NCI-H524 treated with DMSO at 0.1 percent for 48 hours (cell line): ENCODE results near the gene ACAD9.
"Not testable (repeated sequence)": the region's sequence is repeated elsewhere in the genome, so short reads cannot be mapped to it uniquely, and the experiment has no call there.

Experiments used
- DNase-seq: peaks from one replicate; lab custom pipeline; 2025; lab: John Stamatoyannopoulos, UW

The ACAD9 gene

GRCh38 chr3:128879125-128879969 lies at the start of gene ACAD9:
Gene ACAD9, plus strand, starts transcription at chr3:128879620. Its CDS starts 72 bp downstream, at chr3:128879692.
- peak; percentile 87 for DNase-seq

DNA sequence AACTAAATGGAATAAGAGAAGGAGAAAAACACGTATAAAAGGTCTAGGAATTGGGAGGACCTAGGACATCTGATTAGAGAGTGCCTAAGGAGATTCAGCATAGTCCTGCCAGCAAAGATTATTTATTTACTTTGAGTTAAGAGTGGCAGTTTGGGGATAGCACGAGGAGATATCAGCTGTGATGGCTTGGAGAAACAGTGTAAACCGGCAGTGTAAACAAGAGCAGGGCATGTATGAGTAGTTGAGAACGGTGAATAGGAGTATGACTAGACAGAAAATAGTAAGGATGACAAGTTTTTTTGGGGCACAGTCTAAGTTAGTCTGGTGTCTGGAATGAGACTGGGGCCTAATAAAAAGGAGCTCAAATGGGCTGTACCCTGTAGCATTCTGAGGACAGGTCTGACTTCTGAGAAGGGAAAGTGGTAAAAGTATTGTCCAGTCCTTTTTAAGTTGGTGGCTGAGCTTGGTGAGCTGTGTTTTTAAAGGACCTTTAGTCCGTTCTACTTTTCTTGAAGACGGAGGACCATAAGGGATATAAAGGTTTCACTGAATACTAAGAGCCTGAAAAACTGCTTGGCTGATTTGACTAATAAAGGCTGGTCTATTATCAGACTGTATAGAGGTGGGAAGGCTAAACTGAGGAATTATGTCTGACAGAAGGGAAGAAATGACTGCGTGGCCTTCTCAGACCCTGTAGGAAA lies 49.3 kb upstream of the ACAD9 start:
- not testable (repeated sequence) for DNase-seq

- not testable (repeated sequence) for DNase-seq
Measured at GRCh38 chr3:128830762-128831161, 48.7 kb upstream of the ACAD9 start.

- DNase-seq, result not testable (repeated sequence)
Measured at GRCh38 chr3:128832979-128833378, 46.4 kb upstream of the ACAD9 start.

DNA sequence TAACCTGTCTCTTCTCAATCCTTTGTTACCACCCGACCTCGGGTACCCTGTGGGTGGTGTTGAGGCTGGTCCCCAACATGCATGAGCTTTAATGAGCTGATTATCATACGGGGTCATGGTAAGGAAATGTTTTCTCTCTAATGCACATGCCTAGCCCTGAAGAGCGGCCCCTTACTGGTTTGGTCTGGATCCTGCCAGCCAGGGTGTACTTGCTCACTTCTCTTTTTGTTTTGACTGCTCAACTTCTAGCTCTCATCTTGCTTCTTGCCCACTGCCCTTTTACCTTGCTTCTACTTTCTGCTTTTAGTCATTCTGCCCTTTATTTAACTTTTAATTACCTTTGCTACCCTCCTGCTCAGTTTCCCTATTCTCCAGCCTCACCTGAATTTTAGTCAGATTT lies 44.3 kb upstream of the ACAD9 start:
- DNase-seq, result no peak

GRCh38 chr3:128841926-128842920 lies 37.2 kb upstream of the ACAD9 start:
- no peak for DNase-seq

DNA sequence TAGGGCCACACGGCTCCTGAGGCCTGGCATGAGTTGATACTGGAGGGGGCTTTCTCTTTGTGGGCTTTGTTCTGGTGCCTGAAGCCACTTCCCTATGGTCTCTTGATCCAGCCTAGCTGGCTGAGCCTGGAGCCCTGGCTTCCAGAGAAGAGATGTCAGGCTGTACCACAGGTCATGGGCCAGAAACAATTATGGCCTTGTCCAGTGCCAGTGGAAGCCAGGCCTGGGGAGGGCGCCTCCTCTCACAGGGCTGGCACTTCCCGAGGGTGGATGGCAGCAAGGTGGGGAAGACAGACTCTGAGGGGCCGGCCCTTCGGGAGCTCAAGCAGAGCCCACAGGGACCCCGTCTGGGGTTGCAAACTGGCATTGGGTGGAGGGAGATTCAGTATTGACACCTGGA lies 34.9 kb upstream of the ACAD9 start:
- no peak for DNase-seq

- DNase-seq, result no peak
Measured at GRCh38 chr3:128845119-128845777, 34.2 kb upstream of the ACAD9 start.

DNA sequence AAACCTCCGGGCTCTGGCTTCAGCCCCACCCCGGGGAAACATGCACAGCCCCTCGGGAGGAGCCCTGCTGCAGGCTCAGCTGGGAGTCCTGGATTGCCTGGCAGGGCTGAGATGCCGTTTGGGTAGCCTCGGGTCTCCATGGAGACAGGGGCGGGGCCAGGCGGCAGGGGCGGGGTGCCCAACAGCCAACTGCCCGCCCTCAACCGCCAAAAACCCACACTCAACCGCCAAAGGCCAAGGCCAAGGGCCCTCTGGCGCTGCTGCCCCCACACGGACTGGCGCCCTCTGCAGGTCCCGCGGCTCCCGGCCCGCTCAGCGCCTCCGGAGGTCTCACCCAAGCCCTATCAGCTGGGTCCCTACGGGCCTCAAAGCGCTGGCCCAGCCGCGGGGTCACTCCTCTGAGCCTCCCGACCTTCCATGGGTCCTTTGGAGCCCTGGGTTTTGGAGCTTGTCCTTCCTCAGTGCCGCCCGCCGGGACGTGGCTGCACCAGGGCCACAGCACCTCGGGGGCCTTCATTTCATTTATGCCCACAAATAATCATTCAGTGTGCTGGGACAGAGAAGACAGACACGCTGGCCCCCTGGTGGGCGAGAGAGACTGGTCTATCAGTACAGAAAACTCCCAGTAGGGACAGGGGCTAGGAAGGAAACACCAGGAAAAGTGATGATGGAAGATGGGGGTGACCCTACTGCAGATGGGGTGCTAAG lies 33.5 kb upstream of the ACAD9 start:
- peak; percentile 58 for DNase-seq

- no peak for DNase-seq
Measured at GRCh38 chr3:128846486-128846891, 32.9 kb upstream of the ACAD9 start.

DNA sequence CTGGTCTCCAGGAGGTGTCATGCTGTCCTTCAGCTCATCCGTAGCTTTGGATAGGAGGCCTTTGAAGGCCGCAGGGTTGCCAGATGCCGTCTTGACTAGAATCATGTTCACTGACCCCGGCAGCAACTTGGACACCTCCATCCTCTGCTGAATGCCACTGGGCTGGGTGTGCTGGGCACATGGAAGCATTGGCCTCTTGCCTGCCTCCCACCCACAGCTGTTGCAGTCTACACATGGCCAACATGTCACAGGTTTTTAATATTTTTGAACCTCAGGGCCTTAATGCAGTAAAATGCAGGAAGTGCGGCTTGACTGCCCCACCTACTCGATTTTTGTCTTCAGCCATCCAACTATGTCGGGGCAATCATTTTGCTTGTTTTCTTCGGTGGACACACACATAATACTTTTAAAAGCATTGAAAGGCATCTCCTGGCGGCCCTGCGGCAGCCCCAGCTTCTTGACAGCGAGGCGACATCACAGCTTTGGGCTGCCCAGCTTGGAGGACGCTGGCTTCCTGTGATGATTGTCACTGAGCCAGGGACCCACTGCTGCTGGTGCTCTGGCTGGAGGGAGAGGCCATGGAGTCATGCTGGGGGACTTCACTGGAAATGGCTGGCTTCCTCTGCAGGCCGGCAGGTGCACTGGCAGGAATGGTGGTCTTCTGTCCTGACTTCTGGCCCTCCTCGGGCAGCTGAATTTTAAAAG lies 31.6 kb upstream of the ACAD9 start:
- DNase-seq, result no peak

DNA sequence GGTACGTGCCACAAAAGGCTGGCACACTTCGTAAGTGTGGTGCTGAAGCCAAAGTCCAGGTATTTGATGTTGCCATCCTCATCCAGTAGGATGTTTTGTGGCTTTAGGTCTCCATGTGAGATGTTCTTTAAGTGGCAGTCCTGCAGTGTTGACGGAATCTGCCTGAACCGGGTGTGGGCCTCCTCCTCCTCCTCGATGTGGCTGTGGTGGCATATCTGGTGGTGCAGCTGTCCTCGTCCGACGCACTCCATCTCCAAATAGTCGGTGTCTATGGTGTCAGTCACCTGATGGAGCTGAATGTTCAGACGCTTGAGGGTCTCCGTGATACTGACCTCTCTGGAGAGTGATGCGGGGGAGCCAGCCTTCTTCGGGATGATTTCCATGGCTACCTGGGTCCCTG lies 30.5 kb upstream of the ACAD9 start:
- DNase-seq, result no peak

DNA sequence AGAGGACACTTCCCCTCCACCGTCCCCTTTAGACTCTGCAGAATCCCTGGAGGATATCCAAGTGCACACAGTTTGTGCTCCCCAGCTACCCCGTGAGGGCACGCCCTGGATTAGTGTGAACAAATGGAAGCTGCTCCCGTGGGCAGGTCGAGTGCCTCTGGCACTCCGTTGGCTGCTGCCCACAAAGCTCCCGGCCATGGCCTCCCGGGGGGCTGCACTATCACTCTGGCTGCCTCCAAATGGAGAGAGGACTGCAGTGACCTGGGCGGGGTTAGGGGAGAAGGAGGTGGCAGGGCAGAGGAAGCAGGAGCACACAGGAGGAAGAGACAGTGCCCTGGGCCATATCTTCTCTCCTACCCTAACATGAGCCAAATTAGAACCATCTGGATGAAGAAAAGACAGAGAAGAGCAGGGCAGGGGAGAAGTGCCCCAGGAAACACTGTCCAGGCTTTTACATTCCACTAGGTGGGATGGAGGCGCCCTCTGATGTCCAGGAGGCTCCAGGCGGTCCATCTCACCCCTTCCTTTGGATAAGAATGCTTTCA lies 29.4 kb upstream of the ACAD9 start:
- no peak for DNase-seq

- no peak for DNase-seq
Measured at GRCh38 chr3:128850544-128850943, 28.9 kb upstream of the ACAD9 start.

- no peak for DNase-seq
Measured at GRCh38 chr3:128851601-128852000, 27.8 kb upstream of the ACAD9 start.

DNA sequence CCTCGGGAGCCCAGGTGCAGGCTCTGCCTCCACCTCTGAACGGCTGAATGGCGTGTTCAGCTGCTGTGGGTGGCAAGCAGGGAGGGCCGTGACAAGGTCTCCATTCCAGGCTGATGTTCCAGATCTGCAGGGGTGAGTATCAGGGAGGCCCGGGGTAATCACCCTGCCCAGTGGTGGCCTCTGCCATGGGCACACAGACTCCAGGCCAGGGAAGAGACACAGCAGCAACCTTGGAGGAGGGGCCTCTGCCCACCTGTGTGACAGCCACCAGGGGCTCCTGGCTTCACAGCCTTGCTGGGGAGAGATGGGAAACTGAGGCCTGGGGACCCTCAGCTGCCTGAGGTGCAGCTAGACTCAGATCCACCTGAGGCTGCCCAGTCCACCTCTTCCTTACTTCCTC lies 25.6 kb upstream of the ACAD9 start:
- no peak for DNase-seq

- no peak for DNase-seq
Measured at GRCh38 chr3:128854475-128854874, 24.9 kb upstream of the ACAD9 start.

- DNase-seq, result no peak
Measured at GRCh38 chr3:128855569-128855968, 23.9 kb upstream of the ACAD9 start.

GRCh38 chr3:128858167-128858566 lies 21.3 kb upstream of the ACAD9 start:
- DNase-seq, result no peak

- DNase-seq, result no peak
Measured at GRCh38 chr3:128859630-128860029, 19.8 kb upstream of the ACAD9 start.
